ENCODE results near the gene ATXN2.
"Not testable (repeated sequence)": the region's sequence is repeated elsewhere in the genome, so short reads cannot be mapped to it uniquely, and the experiment has no call there.

The ATXN2 gene

GRCh38 chr12:111494676-111495075 lies 104.4 kb downstream of the ATXN2 start:
- no peak for DNase-seq (ENCODE audit: low read depth)

GRCh38 chr12:111492979-111493378 lies 106.1 kb downstream of the ATXN2 start:
- DNase-seq (ENCODE audit: low read depth): not testable (repeated sequence)

- DNase-seq (ENCODE audit: low read depth): no peak
These were observed 110.3 kb downstream of the ATXN2 start for GRCh38 chr12:111488798-111489197.

GRCh38 chr12:111488271-111488670 lies 110.8 kb downstream of the ATXN2 start:
- DNase-seq (ENCODE audit: low read depth): no peak

GRCh38 chr12:111482462-111482861 lies 116.7 kb downstream of the ATXN2 start:
- no peak for DNase-seq (ENCODE audit: low read depth)

GRCh38 chr12:111471236-111471635 lies 127.9 kb downstream of the ATXN2 start:
- no peak for DNase-seq (ENCODE audit: low read depth)

- no peak for DNase-seq (ENCODE audit: low read depth)
These were observed 129.7 kb downstream of the ATXN2 start for GRCh38 chr12:111469401-111469800.

GRCh38 chr12:111467857-111468241 lies 131.3 kb downstream of the ATXN2 start:
- DNase-seq (ENCODE audit: low read depth): no peak

- no peak for DNase-seq (ENCODE audit: low read depth)
These were observed 131.8 kb downstream of the ATXN2 start for GRCh38 chr12:111467092-111467856.

GRCh38 chr12:111462210-111462769 lies 136.8 kb downstream of the ATXN2 start:
- no peak for DNase-seq (ENCODE audit: low read depth)

- not testable (repeated sequence) for DNase-seq (ENCODE audit: low read depth)
These were observed 139.0 kb downstream of the ATXN2 start for GRCh38 chr12:111460111-111460510.

GRCh38 chr12:111458546-111459172 lies 140.5 kb downstream of the ATXN2 start:
- DNase-seq (ENCODE audit: low read depth): no peak

- no peak for DNase-seq (ENCODE audit: low read depth)
These were observed 141.5 kb downstream of the ATXN2 start for GRCh38 chr12:111457577-111457976.

- DNase-seq (ENCODE audit: low read depth): no peak
These were observed 142.0 kb downstream of the ATXN2 start for GRCh38 chr12:111457071-111457470.

- DNase-seq (ENCODE audit: low read depth): no peak
These were observed 143.4 kb downstream of the ATXN2 start for GRCh38 chr12:111455448-111456320.

GRCh38 chr12:111454716-111455447 lies 144.2 kb downstream of the ATXN2 start:
- DNase-seq (ENCODE audit: low read depth): no peak

GRCh38 chr12:111454311-111454710 lies 144.8 kb downstream of the ATXN2 start:
- DNase-seq (ENCODE audit: low read depth): no peak

- DNase-seq (ENCODE audit: low read depth): no peak
These were observed 145.8 kb downstream of the ATXN2 start for GRCh38 chr12:111453071-111453989.

GRCh38 chr12:111451649-111452129 lies 147.4 kb downstream of the ATXN2 start:
- no peak for DNase-seq (ENCODE audit: low read depth)

GRCh38 chr12:111451232-111451631 lies 147.9 kb downstream of the ATXN2 start:
- DNase-seq (ENCODE audit: low read depth): no peak
